ENCODE results near the gene ARHGAP18. TPM values are rescaled to one million over a fixed set of nuclear protein-coding genes. Genes with fewer than 3 reads are reported as not detected.

Gene ARHGAP18
- total and polyA plus RNA-seq, 10 of the 15 experiments (the other 5 are each of a cell fraction or from before 2014, with no cell fraction given) = 18.2 to 52.2 (median 31.7) TPM

DNA sequence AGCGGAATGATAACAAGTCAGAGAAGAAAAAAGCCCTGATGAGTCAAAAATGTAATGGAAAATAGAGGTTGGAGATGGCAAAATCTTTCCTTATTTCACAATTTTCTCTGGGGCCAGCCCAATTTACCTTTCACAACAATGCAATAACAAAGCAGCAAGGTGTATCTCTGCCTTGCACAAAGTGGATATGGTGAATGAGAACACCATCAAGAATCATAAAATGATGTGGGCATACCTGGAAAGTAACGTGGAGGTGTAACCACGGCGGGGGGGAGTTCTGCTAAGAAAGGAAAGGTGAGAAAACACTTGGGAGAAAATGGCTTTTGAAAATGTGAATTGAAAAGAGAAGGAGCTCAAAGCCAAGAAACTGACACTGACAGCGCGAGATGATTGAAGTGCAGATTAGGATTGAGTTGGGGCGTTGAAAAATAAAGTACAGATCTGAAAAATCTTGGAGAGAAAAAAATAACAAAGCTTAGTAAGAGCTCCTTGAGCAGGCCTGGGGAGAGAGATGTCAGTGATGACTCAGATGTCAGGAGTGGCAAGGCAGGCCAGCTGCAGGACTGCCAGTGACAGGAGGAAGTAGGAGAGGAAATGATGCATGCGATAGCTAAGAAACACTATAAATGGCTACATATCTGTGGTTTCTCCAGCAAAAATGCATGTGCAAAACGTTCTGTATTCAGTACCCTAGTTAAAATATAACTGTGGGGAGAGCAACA, 26.2 kb downstream of the ARHGAP18 start (continued):
- no peak for TF ChIP-seq CBX3 (IDR thresholded peaks at IDR 0.05; ENCODE audit: borderline replicate concordance, low read depth)
- no peak for TF ChIP-seq NFYA (IDR thresholded peaks at IDR 0.05; ENCODE audit: borderline replicate concordance, low read depth, low read length)
- no peak for TF ChIP-seq ZNF622 (IDR thresholded peaks at IDR 0.05)
- TF ChIP-seq HDAC6 (IDR thresholded peaks at IDR 0.05; ENCODE audit: unreplicated experiment) = no peak
- TF ChIP-seq STAT1 (conservative IDR thresholded peaks at IDR 0.05) = no peak
- peak; percentile 25; the same call in 1 of the 2 replicates for TF ChIP-seq STAT3 (IDR thresholded peaks at IDR 0.05; ENCODE audit: low read depth, low read length)
- no peak for TF ChIP-seq NR2C2 (IDR thresholded peaks at IDR 0.05; ENCODE audit: borderline replicate concordance, control insufficient read depth, insufficient read length, low read depth)
- no peak for TF ChIP-seq LARP7 (IDR thresholded peaks at IDR 0.05)
- TF ChIP-seq SMAD5 (IDR thresholded peaks at IDR 0.05; ENCODE audit: low read depth) = no peak
- TF ChIP-seq RCOR1 (conservative IDR thresholded peaks at IDR 0.05; ENCODE audit: low read depth, low read length) = 0 out of 2 replicates have a peak, but pooled peaks have one; percentile 29
- TF ChIP-seq PRDM15 (CRISPR knock-in tag; IDR thresholded peaks at IDR 0.05) = peak; percentile 35; the same call in 1 of the 2 replicates
- peak; percentile 72 for TF ChIP-seq GATAD2B (conservative IDR thresholded peaks at IDR 0.05; ENCODE audit: low read depth)
- peak; percentile 96 for TF ChIP-seq DPF2 (IDR thresholded peaks at IDR 0.05)
- TF ChIP-seq, protein P1, sequence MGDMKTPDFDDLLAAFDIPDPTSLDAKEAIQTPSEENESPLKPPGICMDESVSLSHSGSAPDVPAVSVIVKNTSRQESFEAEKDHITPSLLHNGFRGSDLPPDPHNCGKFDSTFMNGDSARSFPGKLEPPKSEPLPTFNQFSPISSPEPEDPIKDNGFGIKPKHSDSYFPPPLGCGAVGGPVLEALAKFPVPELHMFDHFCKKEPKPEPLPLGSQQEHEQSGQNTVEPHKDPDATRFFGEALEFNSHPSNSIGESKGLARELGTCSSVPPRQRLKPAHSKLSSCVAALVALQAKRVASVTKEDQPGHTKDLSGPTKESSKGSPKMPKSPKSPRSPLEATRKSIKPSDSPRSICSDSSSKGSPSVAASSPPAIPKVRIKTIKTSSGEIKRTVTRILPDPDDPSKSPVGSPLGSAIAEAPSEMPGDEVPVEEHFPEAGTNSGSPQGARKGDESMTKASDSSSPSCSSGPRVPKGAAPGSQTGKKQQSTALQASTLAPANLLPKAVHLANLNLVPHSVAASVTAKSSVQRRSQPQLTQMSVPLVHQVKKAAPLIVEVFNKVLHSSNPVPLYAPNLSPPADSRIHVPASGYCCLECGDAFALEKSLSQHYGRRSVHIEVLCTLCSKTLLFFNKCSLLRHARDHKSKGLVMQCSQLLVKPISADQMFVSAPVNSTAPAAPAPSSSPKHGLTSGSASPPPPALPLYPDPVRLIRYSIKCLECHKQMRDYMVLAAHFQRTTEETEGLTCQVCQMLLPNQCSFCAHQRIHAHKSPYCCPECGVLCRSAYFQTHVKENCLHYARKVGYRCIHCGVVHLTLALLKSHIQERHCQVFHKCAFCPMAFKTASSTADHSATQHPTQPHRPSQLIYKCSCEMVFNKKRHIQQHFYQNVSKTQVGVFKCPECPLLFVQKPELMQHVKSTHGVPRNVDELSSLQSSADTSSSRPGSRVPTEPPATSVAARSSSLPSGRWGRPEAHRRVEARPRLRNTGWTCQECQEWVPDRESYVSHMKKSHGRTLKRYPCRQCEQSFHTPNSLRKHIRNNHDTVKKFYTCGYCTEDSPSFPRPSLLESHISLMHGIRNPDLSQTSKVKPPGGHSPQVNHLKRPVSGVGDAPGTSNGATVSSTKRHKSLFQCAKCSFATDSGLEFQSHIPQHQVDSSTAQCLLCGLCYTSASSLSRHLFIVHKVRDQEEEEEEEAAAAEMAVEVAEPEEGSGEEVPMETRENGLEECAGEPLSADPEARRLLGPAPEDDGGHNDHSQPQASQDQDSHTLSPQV (IDR thresholded peaks at IDR 0.05) = peak; percentile 38; the same call in 1 of the 2 replicates
- 0 out of 2 replicates have a peak, but pooled peaks have one; percentile 34 for TF ChIP-seq NKRF (conservative IDR thresholded peaks at IDR 0.05)
- TF ChIP-seq, protein P2, sequence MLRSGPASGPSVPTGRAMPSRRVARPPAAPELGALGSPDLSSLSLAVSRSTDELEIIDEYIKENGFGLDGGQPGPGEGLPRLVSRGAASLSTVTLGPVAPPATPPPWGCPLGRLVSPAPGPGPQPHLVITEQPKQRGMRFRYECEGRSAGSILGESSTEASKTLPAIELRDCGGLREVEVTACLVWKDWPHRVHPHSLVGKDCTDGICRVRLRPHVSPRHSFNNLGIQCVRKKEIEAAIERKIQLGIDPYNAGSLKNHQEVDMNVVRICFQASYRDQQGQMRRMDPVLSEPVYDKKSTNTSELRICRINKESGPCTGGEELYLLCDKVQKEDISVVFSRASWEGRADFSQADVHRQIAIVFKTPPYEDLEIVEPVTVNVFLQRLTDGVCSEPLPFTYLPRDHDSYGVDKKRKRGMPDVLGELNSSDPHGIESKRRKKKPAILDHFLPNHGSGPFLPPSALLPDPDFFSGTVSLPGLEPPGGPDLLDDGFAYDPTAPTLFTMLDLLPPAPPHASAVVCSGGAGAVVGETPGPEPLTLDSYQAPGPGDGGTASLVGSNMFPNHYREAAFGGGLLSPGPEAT (IDR thresholded peaks at IDR 0.05; ENCODE audit: low read depth) = peak; percentile 95
- TF ChIP-seq BRCA1 (IDR thresholded peaks at IDR 0.05; ENCODE audit: low read depth, low read length) = no peak
- TF ChIP-seq NR2F1 (conservative IDR thresholded peaks at IDR 0.05) = peak; percentile 85
- TF ChIP-seq SMAD1 (IDR thresholded peaks at IDR 0.05; ENCODE audit: low read depth, partially characterized antibody) = peak; percentile 12

All from GM12878 (cell line).